Liver (tissue), 9 donors: ENCODE results near the gene KRT9. TPM values are rescaled to one million over a fixed set of nuclear protein-coding genes. Genes with fewer than 3 reads are reported as not detected.

Experiments
- DNase-seq: peaks from one replicate; pipeline ENCODE4 v3.0.0-alpha.2; 2017; ENCODE audit warnings: low spot score
- H3K27ac ChIP-seq, 2 donors: one replicate each; pipeline ENCODE4 v1.7.0; 2013; ENCODE audit warnings: inconsistent platforms in 2 of 2, low read length in 2 of 2, control low read depth in 1 of 2, low read depth in 1 of 2, mild to moderate bottlenecking in 1 of 2
- H3K27me3 ChIP-seq, 4 donors: one replicate each; pipeline versions ENCODE4 v1.6.1 to v1.7.0; 2013; ENCODE audit warnings: low read length in 3 of 4, inconsistent platforms in 1 of 4, mild to moderate bottlenecking in 1 of 4, moderate library complexity in 1 of 4; ENCODE audit not compliant: control insufficient read depth in 4 of 4, insufficient read depth in 4 of 4
- H3K36me3 ChIP-seq, 4 donors: one replicate each; pipeline versions ENCODE4 v1.6.1 to v1.7.0; 2013; ENCODE audit warnings: low read length in 3 of 4, mild to moderate bottlenecking in 3 of 4, low read depth in 1 of 4, moderate library complexity in 1 of 4; ENCODE audit not compliant: control insufficient read depth in 4 of 4, insufficient read depth in 3 of 4
- H3K4me1 ChIP-seq, 4 donors: one replicate each; pipeline versions ENCODE4 v1.6.1 to v1.7.0; 2013; ENCODE audit warnings: low read length in 3 of 4, mild to moderate bottlenecking in 3 of 4, moderate library complexity in 1 of 4; ENCODE audit not compliant: control insufficient read depth in 4 of 4, insufficient read depth in 4 of 4
- H3K4me3 ChIP-seq, 3 donors: one replicate each; pipeline versions ENCODE4 v1.6.1 to v1.7.0; 2013; ENCODE audit warnings: low read length in 3 of 3, control low read depth in 1 of 3, low read depth in 1 of 3, mild to moderate bottlenecking in 1 of 3
- H3K9ac ChIP-seq, 2 donors: one replicate each; pipeline ENCODE4 v1.7.0; 2013; ENCODE audit warnings: low read length in 2 of 2, mild to moderate bottlenecking in 2 of 2, moderate library complexity in 2 of 2, control low read depth in 1 of 2, low read depth in 1 of 2
- H3K9me3 ChIP-seq, 4 donors: one replicate each; pipeline versions ENCODE4 v1.6.1 to v1.7.0; 2013; ENCODE audit warnings: low read length in 3 of 4; ENCODE audit not compliant: control insufficient read depth in 4 of 4
- ATF3 ChIP-seq: IDR thresholded peaks from 2 replicates; pipeline ENCODE4 v1.6.1; 2016; ENCODE audit warnings: antibody characterized with exemption
- CTCF ChIP-seq: fragments of 150-350 bp; IDR thresholded peaks from 2 replicates; pipeline ENCODE4 v1.5.1; 2017; ENCODE audit warnings: improper control_type of control experiment, low read depth, low read length; ENCODE audit not compliant: missing input control
- EGR1 ChIP-seq, 2 donors: IDR thresholded peaks; 2 replicates each; pipeline ENCODE4 v1.6.1; 2016 to 2018; ENCODE audit warnings: antibody characterized with exemption in 2 of 2, low read depth in 2 of 2
- FOXA1 ChIP-seq: IDR thresholded peaks from 2 replicates; pipeline ENCODE4 v1.6.1; 2016; ENCODE audit warnings: antibody characterized with exemption
- FOXA2 ChIP-seq: IDR thresholded peaks from 2 replicates; pipeline ENCODE4 v1.6.1; 2016; ENCODE audit warnings: antibody characterized with exemption
- GABPA ChIP-seq, 2 donors: IDR thresholded peaks in 1 of 2; conservative IDR thresholded peaks in 1 of 2; 2 replicates each; pipeline ENCODE4 v1.6.1; 2016; ENCODE audit warnings: antibody characterized with exemption in 2 of 2, mild to moderate bottlenecking in 1 of 2, moderate library complexity in 1 of 2
- HNF4A ChIP-seq, 2 donors: conservative IDR thresholded peaks; 2 replicates each; pipeline ENCODE4 v1.6.1; 2016; ENCODE audit warnings: antibody characterized with exemption in 2 of 2, mild to moderate bottlenecking in 2 of 2
- HNF4G ChIP-seq: IDR thresholded peaks from 2 replicates; pipeline ENCODE4 v1.6.1; 2016; ENCODE audit warnings: antibody characterized with exemption
- JUND ChIP-seq, 2 donors: IDR thresholded peaks; 2 replicates each; pipeline ENCODE4 v1.6.1; 2016; ENCODE audit warnings: antibody characterized with exemption in 2 of 2
- MAX ChIP-seq: IDR thresholded peaks from 2 replicates; pipeline ENCODE4 v1.6.1; 2016; ENCODE audit warnings: antibody characterized with exemption
- NR2F2 ChIP-seq: IDR thresholded peaks from 2 replicates; pipeline ENCODE4 v1.6.1; 2016; ENCODE audit warnings: antibody characterized with exemption
- RAD21 ChIP-seq, 2 donors: IDR thresholded peaks; 2 replicates each; pipeline ENCODE4 v1.6.1; 2016; ENCODE audit warnings: antibody characterized with exemption in 2 of 2, mild to moderate bottlenecking in 2 of 2
- RXRA ChIP-seq, 2 donors: IDR thresholded peaks; 2 replicates each; pipeline ENCODE4 v1.6.1; 2017 to 2018; ENCODE audit warnings: antibody characterized with exemption in 2 of 2, mild to moderate bottlenecking in 1 of 2
- SP1 ChIP-seq: IDR thresholded peaks from 2 replicates; pipeline ENCODE4 v1.6.1; 2018; ENCODE audit warnings: antibody characterized with exemption, mild to moderate bottlenecking
- TAF1 ChIP-seq: conservative IDR thresholded peaks from 2 replicates; pipeline ENCODE4 v1.6.1; 2016; ENCODE audit warnings: antibody characterized with exemption, mild to moderate bottlenecking
- YY1 ChIP-seq: IDR thresholded peaks from 2 replicates; pipeline ENCODE4 v1.6.1; 2016; ENCODE audit warnings: antibody characterized with exemption, mild to moderate bottlenecking
- ZBTB33 ChIP-seq: IDR thresholded peaks from 2 replicates; pipeline ENCODE4 v1.6.1; 2016; ENCODE audit warnings: antibody characterized with exemption
- WGBS: extraction: QIAGEN DNeasy Blood & Tissue Kit; methylation state at CpG from one replicate; pipeline ENCODE4 v1.1.7; 2013; 5-methylcytosine and 5-hydroxymethylcytosine counted together
- polyA plus RNA-seq, 2 donors: library from polyadenylated mRNA; stranded (reverse) in 1 of 2; unstranded in 1 of 2; fragments of 200-250 nt in 1 of 2; fragments of >200 nt in 1 of 2; fragmentation: Nextera tagmentation in 1 of 2; extraction: Ambion mirVana in 1 of 2; gene quantifications; one replicate each; pipeline versions ENCODE4 v1.2.1 to v1.2.3, GENCODE V29; 2013 to 2015
- total RNA-seq, 2 donors: library from RNA; depleted of rRNA; stranded (reverse); fragments of >200 nt; gene quantifications; one replicate each; pipeline ENCODE4 v1.2.3, GENCODE V29; 2014
- donor health status: healthy.
- donor health status: healthy.
- donor health status: healthy.
- donor health status: healthy.
- donor health status: healthy.

Gene KRT9
- total and polyA plus RNA-seq, 4 donors = not detected

- Histone ChIP-seq H3K36me3 (no peaks in the 10 kb centered on the region), H3K4me1 (no peaks in the 10 kb centered on the region), H3K27me3 (no peaks in the 10 kb centered on the region), H3K9me3 (no peaks in the 10 kb centered on the region), H3K9ac (no peak overlapping the region), H3K27ac (no peak overlapping the region), H3K4me3 (no peak overlapping the region)
- no peak for DNase-seq
- TF ChIP-seq HNF4G = no peak
- TF ChIP-seq CTCF = no peak
- no peak for TF ChIP-seq FOXA1
- no peak for TF ChIP-seq FOXA2
- TF ChIP-seq NR2F2 = no peak
- TF ChIP-seq RXRA (IDR thresholded peaks at IDR 0.05) = no peak
- TF ChIP-seq RAD21 (IDR thresholded peaks at IDR 0.05) = no peak
- TF ChIP-seq MAX = no peak
- TF ChIP-seq GABPA (IDR thresholded peaks at IDR 0.05 in 1 of 2, conservative IDR thresholded peaks at IDR 0.05 in 1 of 2) = no peak
- no peak for TF ChIP-seq JUND (IDR thresholded peaks at IDR 0.05)
- no peak for TF ChIP-seq ZBTB33
- TF ChIP-seq HNF4A (conservative IDR thresholded peaks at IDR 0.05) = no peak
- TF ChIP-seq SP1 = no peak
- TF ChIP-seq TAF1 = no peak
- WGBS = 60% methylated on average over 10 of the region's 10 CpGs
Measured at GRCh38 chr17:41520821-41521521, 50.9 kb downstream of the KRT9 start.

GRCh38 chr17:41519501-41520224 lies 52.2 kb downstream of the KRT9 start:
- Histone ChIP-seq H3K4me1 (no peaks in the 10 kb centered on the region), H3K4me3 (no peak overlapping the region), H3K36me3 (no peaks in the 10 kb centered on the region), H3K27me3 (no peaks in the 10 kb centered on the region), H3K27ac (no peak overlapping the region), H3K9ac (no peak overlapping the region), H3K9me3 (no peaks in the 10 kb centered on the region)
- no peak for DNase-seq
- 44% methylated on average over 11 of the region's 11 CpGs for WGBS
- TF ChIP-seq ATF3 = no peak
- TF ChIP-seq MAX = no peak
- no peak for TF ChIP-seq HNF4A (conservative IDR thresholded peaks at IDR 0.05)
- no peak for TF ChIP-seq FOXA1
- TF ChIP-seq SP1 = no peak
- TF ChIP-seq RXRA (IDR thresholded peaks at IDR 0.05) = no peak
- no peak for TF ChIP-seq EGR1 (IDR thresholded peaks at IDR 0.05; ENCODE audit: low read depth in 2 of 2)
- no peak for TF ChIP-seq TAF1
- no peak for TF ChIP-seq FOXA2
- no peak for TF ChIP-seq GABPA (IDR thresholded peaks at IDR 0.05 in 1 of 2, conservative IDR thresholded peaks at IDR 0.05 in 1 of 2)
- TF ChIP-seq YY1 = no peak
